HEK293 (cell line): ENCODE results near the gene ASIC4.

Experiments
- CTCF ChIA-PET: fragments of 350-600 bp; formaldehyde crosslinking; extraction: SDS; loops from one replicate; lab custom pipeline; 2021; ENCODE audit warnings: antibody characterized with exemption; lab: Yijun Ruan, JAX
- POLR2A ChIA-PET: fragments of 300-600 bp; formaldehyde crosslinking; extraction: SDS; loops from one replicate; lab custom pipeline; 2020; ENCODE audit warnings: antibody characterized with exemption, inconsistent platforms; lab: Yijun Ruan, JAX
- H3K27ac ChIP-seq: fragments of 200-500 bp; sonication (Bioruptor generic); 2 replicates; pipeline ENCODE4 v1.5.1; 2014; ENCODE audit warnings: low read depth, low read length, control low read depth, inconsistent platforms; ENCODE audit errors: extremely low read depth
- H3K36me3 ChIP-seq, 2 experiments: fragments of 200-500 bp in 1 of 2; sonication (Bioruptor generic) in 1 of 2; 1 replicate in 1 of 2; 2 replicates in 1 of 2; pipeline ENCODE4 v1.5.1; 2014 to 2017; ENCODE audit warnings: inconsistent platforms in 2 of 2, low read length in 2 of 2; ENCODE audit not compliant: control insufficient read depth in 2 of 2, insufficient read depth in 1 of 2
- H3K4me1 ChIP-seq: fragments of 200-500 bp; sonication (Bioruptor generic); 2 replicates; pipeline ENCODE4 v1.5.1; 2014; ENCODE audit warnings: mild to moderate bottlenecking, low read length, inconsistent platforms; ENCODE audit not compliant: control insufficient read depth, insufficient read depth
- H3K4me3 ChIP-seq: 2 replicates; pipeline ENCODE4 v1.5.1; 2011; ENCODE audit warnings: low read depth, mild to moderate bottlenecking, control low read depth, low read length, moderate library complexity
- H3K9me3 ChIP-seq: fragments of 200-500 bp; sonication (Bioruptor generic); 2 replicates; pipeline ENCODE4 v1.5.1; 2014; ENCODE audit warnings: low read depth, low read length, inconsistent platforms; ENCODE audit not compliant: control insufficient read depth, insufficient read depth
- ATF2 ChIP-seq: fragments of 450-650 bp; formaldehyde crosslinking; IDR thresholded peaks from 2 replicates; pipeline ENCODE4 v1.5.1; 2016; ENCODE audit warnings: missing biosample characterization, missing genetic modification characterization, low read depth
- KLF8 ChIP-seq: fragments of 450-650 bp; formaldehyde crosslinking; IDR thresholded peaks from 2 replicates; pipeline ENCODE4 v1.5.1; 2016; ENCODE audit warnings: missing biosample characterization, missing genetic modification characterization
- OVOL3 ChIP-seq: fragments of 450-650 bp; formaldehyde crosslinking; IDR thresholded peaks from 2 replicates; pipeline ENCODE4 v1.5.1; 2016; ENCODE audit warnings: missing biosample characterization, missing genetic modification characterization
- PRDM1 ChIP-seq: fragments of 450-650 bp; formaldehyde crosslinking; IDR thresholded peaks from 2 replicates; pipeline ENCODE4; 2016; ENCODE audit warnings: missing biosample characterization, missing genetic modification characterization
- RBAK ChIP-seq: fragments of 450-650 bp; formaldehyde crosslinking; IDR thresholded peaks from 2 replicates; pipeline ENCODE4 v1.5.1; 2016; ENCODE audit warnings: missing biosample characterization, missing genetic modification characterization
- TSHZ1 ChIP-seq: fragments of 450-650 bp; formaldehyde crosslinking; IDR thresholded peaks from 2 replicates; pipeline ENCODE4 v1.5.1; 2016; ENCODE audit warnings: missing biosample characterization, missing genetic modification characterization, borderline replicate concordance
- WT1 ChIP-seq: fragments of 450-650 bp; formaldehyde crosslinking; IDR thresholded peaks from 2 replicates; pipeline ENCODE4 v1.5.1; 2016; ENCODE audit warnings: missing biosample characterization, missing genetic modification characterization
- ZBTB11 ChIP-seq: fragments of 450-650 bp; formaldehyde crosslinking; conservative IDR thresholded peaks from 2 replicates; pipeline ENCODE4 v1.5.1; 2016; ENCODE audit warnings: low read depth, missing biosample characterization, missing genetic modification characterization
- ZBTB44 ChIP-seq: fragments of 450-650 bp; IDR thresholded peaks from 2 replicates; pipeline ENCODE4 v1.5.1; 2018; ENCODE audit warnings: missing biosample characterization, mild to moderate bottlenecking, missing genetic modification characterization
- ZBTB7A ChIP-seq: fragments of 450-650 bp; formaldehyde crosslinking; IDR thresholded peaks from 2 replicates; pipeline ENCODE4 v1.5.1; 2016; ENCODE audit warnings: low read depth, missing biosample characterization, missing genetic modification characterization
- ZNF132 ChIP-seq: fragments of 450-650 bp; formaldehyde crosslinking; IDR thresholded peaks from 2 replicates; pipeline ENCODE4 v1.5.1; 2017; ENCODE audit warnings: missing biosample characterization, missing genetic modification characterization, borderline replicate concordance
- ZNF18 ChIP-seq: fragments of 450-650 bp; formaldehyde crosslinking; IDR thresholded peaks from 2 replicates; pipeline ENCODE4 v1.5.1; 2016; ENCODE audit warnings: missing biosample characterization, missing genetic modification characterization
- ZNF513 ChIP-seq: fragments of 450-650 bp; IDR thresholded peaks from 2 replicates; pipeline ENCODE4 v1.5.1; 2018; ENCODE audit warnings: missing biosample characterization, missing genetic modification characterization
- ZNF544 ChIP-seq: fragments of 450-650 bp; formaldehyde crosslinking; IDR thresholded peaks from 2 replicates; pipeline ENCODE4 v1.5.0; 2017; ENCODE audit warnings: missing biosample characterization, missing genetic modification characterization
- ZNF558 ChIP-seq: fragments of 450-650 bp; formaldehyde crosslinking; IDR thresholded peaks from 2 replicates; pipeline ENCODE4 v1.5.1; 2016; ENCODE audit warnings: missing biosample characterization, missing genetic modification characterization
- ZNF639 ChIP-seq: fragments of 450-650 bp; formaldehyde crosslinking; IDR thresholded peaks from 2 replicates; pipeline ENCODE4 v1.5.1; 2016; ENCODE audit warnings: missing biosample characterization, missing genetic modification characterization
- ZNF768 ChIP-seq: fragments of 450-650 bp; formaldehyde crosslinking; IDR thresholded peaks from 2 replicates; pipeline ENCODE4 v1.5.1; 2018; ENCODE audit warnings: missing biosample characterization, mild to moderate bottlenecking, missing genetic modification characterization

Gene ASIC4

GRCh38 chr2:219551441-219552381 is 37.4 kb downstream of the ASIC4 start (continued):
- no peak for TF ChIP-seq ZNF513 (tag by site-specific recombination)

GRCh38 chr2:219552382-219553167 is 38.3 kb downstream of the ASIC4 start:
- no peaks in the 10 kb centered on the region for H3K9me3 ChIP-seq
- H3K36me3 ChIP-seq: peaks cover 0 to 19% of the 10 kb centered on the region in 2 experiments; a peak in 1 of 3 replicates
- H3K4me3 ChIP-seq: peak overlapping the region; percentile 61
- CTCF ChIA-PET: interaction anchor here (0.6 to 2.8 kb wide), 6 partner anchors 8 to 164 kb away, joined by 3 to 20 read pairs (median 5); partner anchors contain the start of genes INHA and OBSL1
- H3K27ac ChIP-seq: no peak overlapping the region; the same call in 1 of the 2 replicates
- peaks cover 3% of the 10 kb centered on the region; the same call in 1 of the 2 replicates for H3K4me1 ChIP-seq
- POLR2A ChIA-PET: interaction anchor here (0.9 to 3.4 kb wide), 7 partner anchors 9 to 54 kb away, joined by 3 to 25 read pairs (median 6); partner anchors contain the start of genes CHPF, GMPPA, OBSL1 and STK11IP
- TF ChIP-seq ATF2: no peak
- no peak for TF ChIP-seq ZNF639 (tag by site-specific recombination)
- TF ChIP-seq ZBTB44 (tag by site-specific recombination): no peak
- no peak for TF ChIP-seq ZNF18 (tag by site-specific recombination)
- peak; percentile 96 for TF ChIP-seq KLF8
- TF ChIP-seq ZNF558: no peak
- 0 out of 2 replicates have a peak, but pooled peaks have one; percentile 1 for TF ChIP-seq ZBTB11 (tag by site-specific recombination)
- no peak for TF ChIP-seq RBAK
- no peak for TF ChIP-seq PRDM1 (tag by site-specific recombination)
- TF ChIP-seq ZNF768 (tag by site-specific recombination): no peak
- TF ChIP-seq ZNF132 (tag by site-specific recombination): no peak
- TF ChIP-seq ZNF544 (tag by site-specific recombination): no peak
- TF ChIP-seq WT1: no peak
- no peak for TF ChIP-seq ZBTB7A (tag by site-specific recombination)
- no peak for TF ChIP-seq OVOL3 (tag by site-specific recombination)
- TF ChIP-seq TSHZ1 (tag by site-specific recombination): no peak
